Esophagus mucosa (tissue), 1 donor: ENCODE data around the gene ELAVL1. TPM values are rescaled to one million over a fixed set of nuclear protein-coding genes. Genes with fewer than 3 reads are reported as not detected.
A peak's percentile ranks its signal among the peaks of the same experiment; 100 is the strongest.

Experiments used
- ATAC-seq: fragments of 200-7000 bp; cut with Tn5 transposase; one replicate; pipeline ENCODE4 v1.9.1; 2020
- total RNA-seq: library from RNA; stranded (reverse); gene quantifications from one replicate; pipeline ENCODE4 v1.2.4, GENCODE V29; 2023
- donor health status: DM: yes; HTN: yes; CAD: no.

The ELAVL1 gene
- total RNA-seq, 1 donor from 2014 or later: 48.7 TPM

DNA sequence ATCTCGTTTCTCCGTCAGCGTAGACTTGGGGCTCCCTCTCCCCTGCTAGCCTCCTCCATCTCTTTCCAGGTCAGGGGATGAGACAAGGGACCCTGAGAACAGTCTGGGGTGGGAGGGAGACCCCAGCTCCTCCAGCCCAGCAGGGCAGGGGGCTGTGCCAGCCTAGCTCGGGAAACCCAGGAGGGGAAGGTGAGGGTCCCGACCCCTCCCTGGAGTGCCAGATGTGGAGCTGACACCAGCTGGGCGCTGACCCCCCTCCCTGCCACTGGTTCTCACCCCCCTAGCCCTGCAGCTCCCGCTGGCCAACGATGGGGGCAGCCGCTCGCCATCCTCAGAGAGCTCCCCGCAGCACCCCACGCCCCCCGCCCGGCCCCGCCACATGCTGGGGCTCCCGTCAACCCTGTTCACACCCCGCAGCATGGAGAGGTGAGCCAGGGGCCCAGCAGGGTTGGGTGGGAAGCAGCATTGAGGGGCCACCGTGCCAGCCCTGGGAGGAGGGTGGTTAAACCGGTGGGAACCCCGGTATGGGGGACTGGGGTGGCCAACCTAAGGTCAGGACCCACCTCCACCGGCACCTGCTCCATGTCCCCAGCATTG lies 95.9 kb downstream of the ELAVL1 start:
- ATAC-seq: no peak

DNA sequence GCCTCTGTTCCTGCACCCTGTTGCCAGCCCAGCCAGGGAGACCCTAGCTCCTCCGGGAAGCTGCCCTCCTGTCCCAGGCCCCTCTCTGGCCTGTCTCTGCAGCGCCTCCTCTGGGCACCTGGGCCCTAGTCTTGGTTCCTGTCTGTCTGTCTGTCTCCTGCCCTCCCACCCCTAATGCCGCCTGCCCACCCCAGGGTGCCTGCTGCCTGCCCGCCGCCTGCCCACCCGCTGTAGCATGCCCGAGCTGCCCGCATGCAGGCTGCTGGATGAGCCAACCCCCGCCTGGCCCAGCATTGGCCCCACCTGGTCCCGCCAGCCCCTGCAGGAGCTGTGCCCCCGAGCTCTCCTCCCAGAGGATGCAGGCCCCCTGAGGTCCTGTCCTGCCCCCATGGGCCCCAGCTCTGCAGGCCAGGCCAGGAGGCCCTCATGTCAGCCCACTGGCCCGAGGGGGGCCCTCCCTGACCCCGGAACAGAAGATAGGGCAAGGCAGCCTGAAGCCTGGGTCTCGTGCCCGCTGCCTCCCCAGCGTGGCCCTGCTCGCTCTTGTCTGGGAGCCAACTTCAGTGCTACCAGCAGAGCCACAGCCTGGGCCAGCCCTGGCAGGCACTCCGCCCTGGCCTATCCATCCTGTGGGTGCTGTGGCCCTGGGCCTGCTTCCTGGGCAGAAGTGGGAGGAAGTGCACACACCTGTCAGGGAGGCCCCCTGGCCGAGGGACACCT lies 96.5 kb downstream of the ELAVL1 start:
- ATAC-seq: peak; percentile 5

Other genes starting within 250 kb of the ELAVL1 start
- gene CLEC4M, start 242.4 kb downstream of the ELAVL1 start, total RNA-seq: not detected
- gene EVI5L, start 175.4 kb downstream of the ELAVL1 start, total RNA-seq: 9.6 TPM
- gene PRR36, start 131.3 kb downstream of the ELAVL1 start, total RNA-seq: 0.04 TPM
- gene LRRC8E, start 117.1 kb downstream of the ELAVL1 start, total RNA-seq: 11.6 TPM
- 15.4 TPM for gene MAP2K7, start 101.8 kb downstream of the ELAVL1 start, total RNA-seq
- 0.72 TPM for gene TGFBR3L, start 90.8 kb downstream of the ELAVL1 start, total RNA-seq
- gene SNAPC2, start 85.3 kb downstream of the ELAVL1 start, total RNA-seq: 7.9 TPM
- gene CTXN1, start 79.5 kb downstream of the ELAVL1 start, total RNA-seq: not detected
- gene TIMM44, start 62.0 kb downstream of the ELAVL1 start, total RNA-seq: 43.8 TPM
- gene CCL25, start 47.1 kb upstream of the ELAVL1 start, total RNA-seq: not detected
- 0.16 TPM for gene FBN3, start 144.0 kb upstream of the ELAVL1 start, total RNA-seq
- 84.8 TPM for gene CERS4, start 203.7 kb upstream of the ELAVL1 start, total RNA-seq